ENCODE data around the gene MRTFB.

GRCh38 chr16:14309906-14310305 is 238.8 kb downstream of the MRTFB start:
- TF ChIP-seq POLR2A (IDR thresholded peaks at IDR 0.05) (no peak), CTCF (IDR thresholded peaks at IDR 0.05 in 4 of 5, conservative IDR thresholded peaks at IDR 0.05 in 1 of 5) (no peak)

Measured in gastrocnemius medialis (tissue), 4 donors.